HG03097 (cell line): ENCODE data around the gene ITPRIPL1.
A peak's percentile ranks its signal among the peaks of the same experiment; 100 is the strongest.

Source experiments
- ATAC-seq: cut with Tn5 transposase; IDR thresholded peaks from one replicate; pipeline ENCODE4 v1.9.1; 2021; ENCODE audit not compliant: unreplicated experiment, low FRiP score

The ITPRIPL1 gene

DNA sequence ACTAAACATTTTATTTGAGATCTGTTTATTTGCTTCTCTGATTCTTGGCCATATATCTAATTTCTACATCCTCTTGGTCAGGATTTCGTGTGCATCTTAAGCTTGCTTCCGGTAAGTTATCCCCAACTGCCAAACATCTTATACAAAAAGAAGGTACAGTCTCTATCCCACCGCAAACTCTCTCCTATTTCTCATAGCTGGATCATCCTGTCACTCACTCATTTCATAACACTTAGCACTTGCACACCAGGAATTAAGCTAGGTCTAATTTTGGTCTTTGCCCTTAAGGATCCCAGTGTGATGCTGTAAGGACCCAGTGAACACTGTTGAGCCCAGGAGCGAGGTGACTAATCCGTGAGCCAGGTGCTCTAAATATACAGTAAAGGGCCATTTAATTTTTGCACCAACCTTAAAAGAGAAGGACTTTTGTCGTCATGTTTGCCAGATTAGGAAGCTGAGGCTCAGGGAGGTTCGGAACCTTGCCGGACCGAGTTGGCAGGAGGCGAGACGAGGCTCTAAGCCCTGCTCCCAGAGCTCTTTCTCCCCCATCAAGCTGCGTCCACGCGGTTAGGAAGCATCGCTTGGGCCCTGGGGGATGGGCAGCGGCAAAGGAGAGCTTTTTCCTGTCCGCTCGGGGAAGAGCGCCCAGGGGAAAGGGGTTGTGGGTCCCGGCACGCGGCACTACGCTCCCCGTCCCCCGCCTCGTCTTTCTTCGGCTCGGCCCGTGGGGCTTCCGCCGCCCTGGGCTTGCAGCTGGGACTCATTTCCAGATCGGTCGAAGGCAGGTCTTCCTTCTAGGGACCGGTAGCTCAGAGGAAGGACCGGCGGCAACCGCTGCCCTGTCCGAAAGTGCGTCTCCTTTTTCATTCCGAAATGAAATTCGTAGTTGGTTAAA is 4.1 kb upstream of the ITPRIPL1 start:
- ATAC-seq = peak; percentile 25

DNA sequence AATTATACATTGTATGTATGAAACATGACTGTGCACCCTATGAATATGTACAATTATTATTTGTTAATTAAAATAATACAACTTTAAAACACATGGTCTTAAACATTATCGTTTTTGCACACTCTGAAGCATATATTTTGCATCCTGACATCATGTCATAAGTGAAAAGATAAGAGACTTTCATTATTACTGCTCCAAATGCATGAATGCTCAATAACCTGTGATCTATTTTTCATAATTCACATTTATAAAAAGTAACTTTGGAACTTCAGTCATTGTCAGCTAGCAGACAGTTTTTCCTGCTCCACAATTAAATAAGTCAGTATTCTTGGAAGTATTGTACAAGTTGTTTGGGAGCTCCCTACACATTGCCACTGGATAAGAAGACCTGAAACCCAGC is 1.3 kb upstream of the ITPRIPL1 start:
- no peak for ATAC-seq

DNA sequence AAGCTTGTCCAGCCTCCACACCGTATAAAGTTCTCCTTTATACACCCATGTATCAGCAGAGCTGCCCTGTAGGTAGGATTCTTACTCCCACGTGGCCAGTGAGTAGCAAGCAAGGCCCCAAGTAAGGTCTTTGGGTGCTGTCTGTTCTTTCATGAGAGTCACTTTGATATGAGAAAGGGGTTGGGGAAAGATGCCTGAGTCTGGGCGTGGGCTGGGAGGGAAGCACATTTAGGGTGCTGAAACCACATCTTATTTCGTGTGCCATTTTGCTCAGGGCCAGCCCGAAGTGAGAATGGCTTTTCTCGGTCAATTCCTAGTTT is 436 bp upstream of the ITPRIPL1 start:
- no peak for ATAC-seq

DNA sequence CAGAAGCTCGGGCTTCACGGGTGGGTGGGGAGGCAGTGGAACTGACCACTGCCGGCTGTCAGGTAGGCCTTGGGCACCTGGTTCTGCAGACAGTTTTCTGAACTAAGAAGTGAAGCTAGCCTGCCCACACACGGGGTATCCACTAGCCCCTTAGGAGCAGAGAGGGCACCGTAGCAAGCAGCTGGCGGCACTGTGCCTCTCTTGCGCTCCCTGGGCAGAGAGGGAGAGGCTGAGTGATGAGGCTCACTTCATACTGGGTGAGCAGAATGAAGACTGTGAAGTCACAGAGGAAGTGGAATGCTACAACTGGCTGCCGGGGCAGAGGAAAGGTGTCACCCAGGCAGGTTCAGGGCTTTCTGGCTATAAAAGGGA is 753 bp downstream of the ITPRIPL1 start:
- no peak for ATAC-seq

DNA sequence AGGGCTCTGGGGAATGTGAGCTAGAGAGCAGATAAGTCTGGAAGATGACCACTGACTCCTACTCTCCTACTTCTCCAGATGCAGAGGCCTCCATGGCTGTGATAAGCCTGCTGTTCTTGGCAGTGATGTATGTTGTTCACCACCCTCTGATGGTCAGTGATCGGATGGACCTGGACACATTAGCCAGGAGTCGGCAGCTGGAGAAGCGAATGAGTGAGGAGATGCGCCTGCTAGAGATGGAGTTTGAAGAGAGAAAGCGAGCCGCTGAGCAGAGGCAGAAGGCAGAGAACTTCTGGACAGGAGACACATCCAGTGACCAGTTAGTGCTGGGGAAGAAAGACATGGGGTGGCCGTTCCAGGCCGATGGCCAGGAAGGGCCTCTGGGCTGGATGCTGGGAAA is 1.4 kb downstream of the ITPRIPL1 start:
- ATAC-seq = no peak

DNA sequence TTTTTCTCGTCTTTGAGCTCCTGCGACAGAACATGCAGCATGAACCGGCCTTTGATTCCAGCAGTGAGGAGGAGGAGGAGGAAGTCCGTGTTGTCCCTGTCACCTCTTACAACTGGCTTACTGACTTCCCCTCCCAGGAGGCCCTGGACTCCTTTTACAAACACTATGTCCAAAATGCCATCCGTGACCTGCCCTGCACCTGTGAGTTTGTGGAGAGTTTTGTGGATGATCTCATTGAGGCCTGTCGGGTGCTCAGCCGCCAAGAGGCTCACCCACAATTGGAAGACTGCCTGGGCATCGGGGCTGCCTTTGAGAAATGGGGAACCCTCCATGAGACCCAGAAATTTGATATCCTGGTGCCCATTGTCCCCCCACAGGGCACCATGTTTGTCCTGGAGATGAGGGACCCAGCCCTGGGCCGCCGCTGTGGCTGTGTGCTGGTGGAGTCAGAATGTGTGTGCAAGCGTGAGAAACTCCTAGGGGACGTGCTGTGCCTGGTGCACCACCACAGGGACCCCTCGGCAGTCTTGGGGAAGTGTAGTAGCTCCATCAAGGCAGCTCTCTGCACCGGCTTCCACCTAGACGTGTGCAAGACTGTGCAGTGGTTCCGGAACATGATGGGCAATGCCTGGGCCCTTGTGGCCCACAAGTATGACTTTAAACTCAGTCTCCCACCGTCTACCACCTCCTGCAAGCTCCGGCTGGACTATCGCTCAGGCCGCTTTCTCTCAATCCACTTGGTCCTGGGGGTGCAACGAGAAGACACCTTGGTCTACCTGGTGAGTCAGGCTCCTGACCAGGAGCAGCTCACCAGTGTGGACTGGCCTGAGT is 2.1 kb downstream of the ITPRIPL1 start:
- ATAC-seq = no peak

DNA sequence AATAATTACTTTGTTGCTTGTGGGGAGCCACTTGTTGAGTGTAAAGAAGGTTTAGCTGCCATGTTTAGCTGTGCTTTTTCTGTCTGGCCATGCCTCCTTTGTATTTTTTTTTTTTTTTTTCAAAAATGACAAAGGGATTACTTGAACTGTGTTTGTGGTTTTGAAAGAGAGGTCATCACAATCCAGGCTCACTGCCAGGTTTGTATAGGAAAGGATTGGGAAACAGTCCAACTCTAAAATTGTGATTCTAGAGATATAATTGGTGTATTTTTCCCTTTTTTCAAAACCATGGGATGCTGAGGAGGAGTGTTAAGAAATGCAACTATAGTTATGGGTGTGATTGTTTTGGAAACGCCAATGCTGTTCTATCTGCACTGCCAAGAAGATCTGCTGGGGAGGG is 4.3 kb downstream of the ITPRIPL1 start:
- no peak for ATAC-seq

DNA sequence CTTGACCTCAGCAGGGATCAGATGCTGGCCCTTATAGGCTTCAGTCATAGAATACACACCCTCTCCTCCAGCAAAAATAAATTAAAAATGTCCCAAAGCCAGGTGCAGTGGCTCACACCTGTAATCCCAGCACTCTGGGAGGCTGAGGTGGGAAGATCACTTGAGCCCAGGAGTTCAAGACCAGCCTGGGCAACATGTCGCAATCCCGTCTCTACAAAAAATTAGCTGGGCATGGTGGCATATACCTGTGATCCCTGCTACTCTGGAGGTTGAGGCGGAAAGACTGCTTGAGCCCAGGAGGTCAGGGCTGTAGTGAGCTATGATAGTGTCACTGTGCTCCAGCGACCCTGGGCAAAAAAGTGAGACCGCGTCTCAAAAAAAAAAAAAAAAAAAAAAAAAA is 4.8 kb downstream of the ITPRIPL1 start:
- ATAC-seq = no peak

DNA sequence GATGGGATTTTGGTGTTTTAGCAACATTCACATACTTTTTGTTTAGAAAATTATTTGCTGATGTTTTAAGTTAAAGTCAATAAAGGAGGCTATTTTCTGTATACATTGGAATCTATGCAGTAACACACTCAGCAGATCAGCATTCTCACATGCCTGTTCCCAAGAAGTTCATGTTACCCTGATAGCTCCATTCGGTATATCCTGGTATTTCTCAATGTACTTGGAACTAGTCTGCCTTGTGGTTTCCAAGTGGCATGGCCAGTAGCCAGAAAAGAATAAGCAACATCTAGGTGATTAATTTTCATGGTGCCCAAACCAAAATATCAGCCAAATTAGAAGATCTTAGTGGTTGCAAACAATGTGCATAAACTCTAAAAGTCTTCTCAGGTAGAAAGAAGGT is 5.3 kb downstream of the ITPRIPL1 start:
- no peak for ATAC-seq

DNA sequence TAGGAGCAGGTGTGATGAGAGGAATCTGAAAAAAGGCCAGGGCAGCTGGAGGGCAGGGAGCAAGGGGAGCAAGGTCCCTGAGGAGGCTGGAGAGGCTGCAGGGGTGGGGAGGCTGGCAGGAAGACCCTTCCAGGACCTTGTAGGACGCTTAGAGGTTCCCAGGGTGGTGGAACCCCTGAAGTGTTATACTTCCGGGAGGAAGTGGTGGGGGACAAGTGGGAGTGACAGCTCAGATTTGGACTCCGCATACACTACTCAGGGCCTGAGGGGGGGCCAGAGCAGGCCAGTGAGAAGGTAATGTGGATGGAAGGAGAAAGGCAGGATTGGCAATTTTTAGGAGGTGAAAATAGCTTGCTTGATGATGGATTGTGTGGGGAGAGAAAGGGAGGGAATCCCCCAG is 8.6 kb downstream of the ITPRIPL1 start:
- ATAC-seq = no peak

DNA sequence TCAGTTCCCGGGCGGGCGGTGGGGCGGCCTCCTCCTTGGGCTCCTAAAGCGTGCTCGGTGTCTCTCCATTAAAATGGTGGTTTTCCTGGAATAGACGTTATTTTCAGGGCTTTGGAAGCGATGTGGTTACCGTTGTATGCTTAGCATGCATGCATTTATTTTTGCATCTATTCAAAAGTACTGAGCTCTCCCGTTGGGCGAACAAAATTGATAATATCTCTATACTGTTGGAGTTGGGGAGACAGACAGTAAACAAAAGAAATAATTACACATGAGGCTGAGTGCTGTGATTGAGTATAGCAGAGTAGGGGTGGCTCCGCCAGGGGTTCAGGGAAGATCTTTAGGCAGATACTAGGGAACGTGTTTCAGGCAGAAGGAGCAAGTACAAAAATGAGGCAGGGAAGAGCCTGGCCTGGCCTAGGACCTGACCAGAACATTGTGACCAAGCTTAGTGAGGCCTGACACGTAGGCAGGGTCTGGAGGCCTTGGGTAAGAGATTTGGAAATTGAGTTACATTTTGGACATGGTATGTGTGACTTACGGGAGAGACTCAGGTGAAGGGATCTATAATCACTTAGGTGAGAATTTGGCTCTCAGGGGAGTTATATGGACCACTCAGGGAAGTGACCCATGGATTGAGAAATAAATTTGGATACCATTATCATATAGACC is 11.1 kb downstream of the ITPRIPL1 start:
- peak; percentile 15 for ATAC-seq

DNA sequence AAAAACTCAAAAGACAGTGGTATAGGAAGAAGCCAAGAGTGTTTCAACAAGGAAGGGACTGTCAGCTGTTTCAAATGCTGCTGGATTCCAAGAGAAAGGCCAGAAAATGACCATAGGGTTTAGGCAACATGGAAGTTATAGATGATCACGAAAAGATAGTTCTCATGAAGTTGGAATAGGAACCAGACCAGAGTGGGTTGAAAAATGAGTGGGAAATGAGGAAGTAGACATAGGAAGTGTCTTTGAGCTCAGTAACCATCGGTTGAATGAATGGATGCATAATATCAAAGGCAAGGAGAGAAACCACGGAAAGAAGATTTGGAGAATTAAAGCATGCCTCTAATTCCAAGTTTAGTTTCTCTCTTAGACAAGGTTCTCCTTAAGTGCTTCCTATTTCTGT is 11.8 kb downstream of the ITPRIPL1 start:
- ATAC-seq = no peak

DNA sequence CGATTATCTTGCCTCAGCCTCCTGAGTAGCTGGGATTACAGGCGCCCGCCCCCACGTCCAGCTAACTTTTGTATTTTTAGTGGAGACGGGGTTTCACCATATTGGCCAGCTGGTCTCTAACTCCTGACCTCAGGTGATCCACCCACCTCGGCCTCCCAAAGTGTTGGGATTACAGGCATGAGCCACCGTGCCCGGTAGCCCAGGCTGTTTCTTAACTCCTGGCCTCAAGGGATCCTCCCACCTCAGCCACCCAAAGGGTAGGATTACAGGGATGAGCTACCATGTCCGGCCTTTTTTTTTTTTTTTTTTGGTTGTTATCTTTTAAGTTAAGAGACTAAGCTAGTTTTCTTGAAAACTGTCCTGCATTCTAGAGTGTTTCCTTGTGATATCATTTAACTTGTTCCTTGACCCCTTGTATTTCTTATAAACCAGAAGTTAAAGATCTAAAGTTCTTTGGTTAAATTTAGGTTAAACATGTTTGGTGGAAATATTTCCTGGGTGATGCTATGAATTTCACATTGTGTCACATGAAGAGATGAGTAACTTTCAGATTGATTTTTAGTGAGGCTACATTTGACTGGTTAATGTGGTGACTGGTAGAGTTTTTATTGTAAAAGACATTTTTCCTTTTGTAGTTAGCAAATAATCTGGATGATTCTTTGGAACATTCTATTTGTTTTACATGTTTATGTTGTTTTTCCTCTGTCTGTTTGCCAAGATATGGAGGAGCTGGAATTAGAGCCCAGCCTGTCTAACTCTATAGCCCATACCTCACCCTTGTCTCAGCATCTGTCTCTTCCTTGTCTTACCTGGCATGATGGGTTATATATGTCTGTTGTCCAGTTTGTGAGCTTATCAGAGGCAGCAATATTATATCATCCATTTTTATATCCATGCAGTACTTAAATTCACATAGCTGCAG is 15.6 kb downstream of the ITPRIPL1 start:
- ATAC-seq = no peak

DNA sequence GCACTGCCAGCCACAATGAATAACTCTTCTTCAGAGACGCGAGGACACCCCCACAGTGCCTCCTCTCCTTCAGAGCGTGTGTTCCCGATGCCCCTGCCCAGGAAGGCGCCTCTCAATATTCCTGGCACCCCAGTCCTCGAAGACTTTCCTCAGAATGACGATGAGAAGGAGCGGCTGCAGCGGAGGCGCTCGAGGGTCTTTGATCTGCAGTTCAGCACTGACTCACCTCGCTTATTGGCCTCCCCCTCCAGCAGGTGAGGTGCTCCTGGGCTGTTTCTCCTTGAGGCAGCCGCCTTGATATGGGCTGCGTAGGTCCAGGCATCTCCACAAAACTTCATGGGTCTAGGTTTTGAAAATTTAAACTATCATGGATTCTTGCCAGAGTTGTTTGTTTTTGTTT is 16.5 kb downstream of the ITPRIPL1 start:
- no peak for ATAC-seq

DNA sequence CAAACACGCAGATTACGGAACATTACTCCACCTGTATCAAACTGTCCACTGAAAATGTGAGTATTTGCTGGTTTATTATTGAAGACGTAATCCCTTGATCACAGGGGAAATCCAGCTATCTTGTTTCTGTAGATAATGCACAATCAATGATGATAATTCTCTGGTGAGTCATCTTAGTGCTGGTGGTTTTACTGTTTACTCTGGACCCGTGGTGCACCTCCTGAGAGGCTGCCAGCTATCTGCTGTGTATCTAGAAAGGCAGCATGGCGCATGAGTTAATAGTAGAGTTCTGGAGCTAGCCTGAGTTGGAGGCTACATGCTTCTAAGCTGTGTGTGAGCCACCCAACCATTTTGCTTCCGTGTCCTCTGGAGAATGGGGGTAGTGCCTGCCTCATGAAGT is 17.0 kb downstream of the ITPRIPL1 start:
- ATAC-seq = no peak

DNA sequence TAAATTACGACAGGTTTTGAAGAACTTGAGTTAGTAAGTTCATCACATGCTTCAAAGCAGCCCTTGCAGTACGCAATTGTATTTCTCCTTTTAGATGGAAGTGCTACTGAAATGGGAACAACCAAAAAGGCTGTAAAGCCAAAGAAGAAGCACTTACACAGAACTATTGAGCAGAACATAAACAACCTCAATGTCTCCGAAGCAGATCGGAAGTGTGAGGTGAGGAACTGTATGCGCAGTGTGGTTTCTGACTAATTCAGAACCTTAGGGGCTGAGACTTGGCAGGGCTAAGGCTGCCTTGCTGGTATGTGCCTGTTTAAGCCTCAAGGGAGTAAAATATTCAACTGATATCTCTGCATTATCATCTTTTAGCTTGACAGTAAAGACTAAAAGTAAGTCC is 18.9 kb downstream of the ITPRIPL1 start:
- ATAC-seq = no peak

DNA sequence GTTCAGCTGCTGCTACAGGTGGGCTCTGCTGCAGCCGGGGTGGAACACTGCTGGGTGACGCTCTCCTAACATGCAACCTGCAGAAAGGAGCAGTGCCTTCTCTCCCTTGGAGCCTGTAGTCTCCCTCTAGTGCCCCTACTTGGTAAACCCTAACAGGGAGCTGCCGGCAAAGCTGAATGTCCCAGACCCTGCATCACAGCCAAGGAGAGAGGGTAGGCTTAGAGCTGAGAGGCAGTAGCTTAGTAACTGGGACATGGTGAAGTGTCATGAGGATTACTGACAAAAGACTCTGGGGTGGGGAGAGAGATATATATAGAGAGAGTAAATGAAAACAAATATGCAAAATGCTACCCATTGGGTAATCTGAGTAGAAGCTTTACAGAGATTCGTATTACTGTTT is 20.3 kb downstream of the ITPRIPL1 start:
- no peak for ATAC-seq

DNA sequence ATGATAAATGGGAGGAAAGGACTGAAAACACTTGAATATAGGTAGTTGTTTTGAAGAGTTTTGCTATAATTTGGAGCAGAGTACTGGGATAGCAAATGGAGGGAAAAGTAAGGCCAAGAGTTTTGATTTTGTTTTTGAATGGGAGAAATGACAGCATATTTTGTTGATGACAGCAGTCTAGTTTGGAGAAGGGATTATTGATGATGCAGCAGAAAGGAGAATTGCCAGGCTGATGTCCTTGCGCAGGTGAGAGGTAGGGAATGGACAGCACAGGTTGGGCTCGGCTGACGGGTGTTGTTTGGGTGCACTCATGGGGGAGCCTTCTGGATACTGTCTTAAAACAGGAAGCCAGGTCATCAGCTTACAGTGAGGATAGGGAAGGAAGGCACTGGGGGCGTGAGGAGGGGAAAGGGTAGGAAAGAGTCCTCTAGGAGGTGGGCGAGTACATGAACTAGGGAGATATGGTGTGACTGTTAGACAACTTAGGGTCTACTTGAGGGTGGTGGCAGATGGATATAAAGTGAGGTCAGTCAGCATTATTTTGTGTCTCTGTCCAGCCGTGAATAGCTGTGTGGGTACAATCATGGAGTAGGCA is 20.8 kb downstream of the ITPRIPL1 start:
- no peak for ATAC-seq

DNA sequence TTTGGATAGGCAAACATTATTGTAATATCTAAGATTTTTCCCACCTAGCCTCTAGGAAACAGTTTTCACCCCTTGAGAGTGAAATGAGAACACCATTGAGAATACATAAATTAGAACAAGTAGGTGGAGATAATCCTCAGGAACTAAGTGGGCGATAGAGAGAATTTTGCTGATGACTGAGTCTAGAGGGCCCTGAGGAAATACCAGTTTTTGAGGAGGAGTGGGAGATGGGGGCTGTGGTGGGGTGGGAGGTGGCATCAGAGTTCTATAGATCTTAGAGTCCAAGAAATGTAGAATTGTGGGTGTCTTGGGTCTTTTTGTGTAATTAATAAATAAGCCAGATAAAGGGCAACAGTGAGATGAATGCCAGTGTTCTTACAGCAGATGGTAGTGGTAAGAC is 22.3 kb downstream of the ITPRIPL1 start:
- ATAC-seq = no peak

DNA sequence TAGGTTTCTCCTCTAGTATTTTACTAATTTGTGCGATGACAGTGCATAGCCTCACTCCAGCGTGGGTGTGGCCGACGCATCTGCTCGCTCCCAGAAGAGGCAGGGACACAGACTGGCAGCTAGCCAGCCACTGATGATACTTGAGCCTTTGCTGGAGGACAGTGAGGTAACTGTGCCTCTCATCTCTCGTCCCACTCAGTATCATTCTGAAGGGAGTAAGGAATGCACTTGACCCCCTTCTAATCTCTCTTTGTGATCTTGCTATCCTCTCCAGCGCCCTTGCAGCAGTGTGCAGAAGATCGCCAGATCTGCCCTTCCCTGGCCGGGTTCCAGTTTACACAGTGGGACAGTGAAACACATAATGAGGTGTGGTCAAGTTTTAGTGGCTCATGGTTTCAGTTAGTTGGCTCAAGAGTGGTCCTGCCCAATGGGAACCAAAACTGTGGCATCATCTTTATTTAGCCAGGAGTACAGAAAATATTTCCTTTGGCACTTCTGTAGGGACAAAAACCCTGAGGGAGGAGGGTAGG is 28.0 kb downstream of the ITPRIPL1 start:
- ATAC-seq = no peak
